Regular cardiac myocyte (primary cell): ENCODE results near the gene RLN1. TPM values are rescaled to one million over a fixed set of nuclear protein-coding genes. Genes with fewer than 3 reads are reported as not detected.

Experiments
- total RNA-seq: library from RNA; depleted of rRNA; stranded (reverse); fragments of >200 nt; gene quantifications from 2 replicates; pipeline ENCODE4 v1.2.3, GENCODE V29; 2014

RLN1 gene
- total RNA-seq, result not detected in 2 replicates

GRCh38 chr9:5338992-5339981 is at the start of gene RLN1:
Gene RLN1 (minus strand): TSS chr9:5339876. CDS start chr9:5339746, 130 bp downstream.

GRCh38 chr9:5303840-5304795 is 35.6 kb downstream of the RLN1 start, which contains the start of gene RLN2:
Gene RLN2 (minus strand): TSS chr9:5304716. CDS start chr9:5304580, 136 bp downstream.

Other genes with a start within 250 kb of the RLN1 start
- gene INSL6, start 154.2 kb downstream of the RLN1 start, total RNA-seq, result not detected in 2 replicates
- gene INSL4, start 108.5 kb downstream of the RLN1 start, total RNA-seq, result not detected in 2 replicates
- not detected in 2 replicates for gene RLN2, start 35.2 kb downstream of the RLN1 start, total RNA-seq
- 9.0 and 16.5 TPM in 2 replicates for gene PLGRKT, start 98.0 kb upstream of the RLN1 start, total RNA-seq
- gene CD274, start 110.7 kb upstream of the RLN1 start, total RNA-seq, result 6.5 and 19.7 TPM in 2 replicates
- 12.1 and 22.4 TPM in 2 replicates for gene PDCD1LG2, start 170.7 kb upstream of the RLN1 start, total RNA-seq